SIG-M5 (cell line): ENCODE data around the gene TPSB2.
"Not testable (repeated sequence)": the region's sequence is repeated elsewhere in the genome, so short reads cannot be mapped to it uniquely, and the experiment has no call there.

Source experiments
- DNase-seq: peaks from one replicate; lab custom pipeline; 2025; lab: John Stamatoyannopoulos, UW

The TPSB2 gene

GRCh38 chr16:1199347-1200013 lies 30.5 kb downstream of the TPSB2 start:
- no peak for DNase-seq

DNA sequence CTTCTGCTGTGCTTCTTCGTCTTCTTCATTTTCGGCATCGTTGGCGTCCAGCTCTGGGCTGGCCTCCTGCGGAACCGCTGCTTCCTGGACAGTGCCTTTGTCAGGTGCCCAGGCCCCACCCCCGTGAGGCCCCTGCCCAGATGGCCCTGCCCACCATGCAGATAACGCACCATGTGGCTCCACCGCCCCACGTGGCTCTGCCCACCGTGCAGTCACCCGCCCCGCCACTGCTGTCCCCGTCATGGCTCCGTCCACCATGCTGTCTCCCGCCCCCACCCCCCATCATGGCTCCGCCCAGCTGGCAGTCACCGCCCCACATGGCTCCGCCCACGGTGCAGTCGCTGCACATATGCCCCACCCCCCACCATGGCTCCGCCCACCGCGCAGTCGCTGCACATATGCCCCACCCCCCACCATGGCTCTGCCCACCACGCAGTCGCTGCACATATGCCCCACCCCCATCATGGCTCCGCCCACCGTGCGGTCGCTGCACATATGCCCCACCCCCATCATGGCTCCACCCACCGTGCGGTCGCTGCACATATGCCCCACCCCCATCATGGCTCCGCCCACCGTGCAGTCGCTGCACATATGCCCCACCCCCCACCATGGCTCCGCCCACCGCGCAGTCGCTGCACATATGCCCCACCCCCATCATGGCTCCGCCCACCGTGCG lies 31.2 kb downstream of the TPSB2 start:
- not testable (repeated sequence) for DNase-seq

DNA sequence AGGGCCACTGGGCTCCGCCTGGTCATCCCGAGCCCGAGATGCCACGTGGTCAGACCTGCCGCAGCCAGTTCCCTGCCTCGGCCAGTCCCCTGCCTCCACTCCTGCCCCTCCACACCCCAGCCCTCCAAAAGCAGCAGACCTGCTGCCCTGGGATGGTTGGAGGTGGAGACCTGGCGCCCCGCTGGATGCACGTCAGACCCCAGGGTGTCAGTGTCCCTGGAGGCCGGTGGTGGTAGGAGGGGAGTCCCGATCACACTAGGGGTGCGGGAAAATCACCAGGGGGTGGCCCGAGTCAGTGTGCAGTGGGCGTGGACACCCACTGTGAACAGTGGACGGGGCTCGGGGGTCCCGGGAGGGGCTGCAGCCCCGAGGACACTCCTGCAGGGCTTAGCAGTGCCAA lies 31.8 kb downstream of the TPSB2 start:
- DNase-seq: no peak

DNA sequence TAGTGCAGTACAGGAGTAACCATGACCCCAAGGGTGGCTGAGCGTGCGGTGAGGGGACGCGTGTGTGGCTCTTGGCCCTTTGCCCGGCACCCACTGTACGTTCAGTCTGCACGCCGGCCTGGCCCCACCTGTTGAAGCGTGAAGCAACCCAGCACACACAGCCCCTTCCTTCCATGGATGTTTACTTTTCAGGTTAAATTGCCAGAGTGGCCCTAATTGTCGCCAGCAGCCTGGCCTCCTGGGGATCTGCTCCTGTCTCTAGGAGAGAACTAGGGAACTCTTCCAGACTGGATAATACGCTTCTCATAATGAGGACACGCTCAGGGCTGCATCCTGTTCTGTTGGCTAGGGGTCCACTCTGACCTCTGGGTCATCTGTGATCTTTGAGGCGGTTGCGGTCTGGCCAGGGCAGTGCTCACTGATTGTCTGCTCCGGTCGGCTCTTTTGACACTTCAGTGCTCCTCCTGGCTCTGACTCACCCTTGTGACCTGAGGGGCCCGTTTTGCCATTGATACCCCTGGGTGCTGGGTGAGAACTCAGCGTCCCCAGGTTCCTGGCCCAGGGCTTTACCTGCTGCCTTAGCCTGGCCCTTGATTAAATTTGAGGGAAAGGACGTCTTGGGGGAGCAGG lies 32.6 kb downstream of the TPSB2 start:
- DNase-seq: no peak

DNA sequence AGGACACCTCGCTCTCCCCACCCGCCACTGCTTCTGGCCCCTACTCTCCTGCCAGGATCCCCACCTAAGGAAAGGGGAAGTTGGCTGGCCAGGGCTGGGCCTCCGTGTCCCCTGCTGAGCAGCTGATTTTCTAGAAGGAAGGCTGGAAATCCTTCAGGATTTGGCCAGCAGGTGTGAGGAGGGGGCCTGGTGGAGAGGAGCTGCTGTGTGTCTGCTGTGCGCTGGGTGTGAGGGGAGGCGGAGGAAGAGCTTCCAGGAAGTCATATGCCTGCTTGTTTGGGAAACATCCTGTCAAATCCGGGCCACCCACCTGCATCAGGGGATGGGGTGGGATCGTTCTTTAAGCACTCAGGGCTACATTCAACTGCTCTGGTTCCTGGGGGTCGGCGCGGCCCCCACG lies 33.5 kb downstream of the TPSB2 start:
- DNase-seq: no peak

DNA sequence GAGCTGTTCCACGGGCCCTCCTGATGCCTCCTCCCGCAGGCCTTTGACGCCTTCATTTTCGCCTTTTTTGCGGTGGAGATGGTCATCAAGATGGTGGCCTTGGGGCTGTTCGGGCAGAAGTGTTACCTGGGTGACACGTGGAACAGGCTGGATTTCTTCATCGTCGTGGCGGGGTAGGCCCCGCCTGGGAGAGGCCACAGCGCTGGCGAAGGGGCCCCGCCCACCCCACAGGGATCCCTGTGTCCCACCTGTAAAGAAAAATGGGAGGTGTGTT lies 34.7 kb downstream of the TPSB2 start:
- no peak for DNase-seq

GRCh38 chr16:1194665-1195392 lies 35.2 kb downstream of the TPSB2 start:
- no peak for DNase-seq

- no peak for DNase-seq
These were observed 36.0 kb downstream of the TPSB2 start for GRCh38 chr16:1193825-1194581.

DNA sequence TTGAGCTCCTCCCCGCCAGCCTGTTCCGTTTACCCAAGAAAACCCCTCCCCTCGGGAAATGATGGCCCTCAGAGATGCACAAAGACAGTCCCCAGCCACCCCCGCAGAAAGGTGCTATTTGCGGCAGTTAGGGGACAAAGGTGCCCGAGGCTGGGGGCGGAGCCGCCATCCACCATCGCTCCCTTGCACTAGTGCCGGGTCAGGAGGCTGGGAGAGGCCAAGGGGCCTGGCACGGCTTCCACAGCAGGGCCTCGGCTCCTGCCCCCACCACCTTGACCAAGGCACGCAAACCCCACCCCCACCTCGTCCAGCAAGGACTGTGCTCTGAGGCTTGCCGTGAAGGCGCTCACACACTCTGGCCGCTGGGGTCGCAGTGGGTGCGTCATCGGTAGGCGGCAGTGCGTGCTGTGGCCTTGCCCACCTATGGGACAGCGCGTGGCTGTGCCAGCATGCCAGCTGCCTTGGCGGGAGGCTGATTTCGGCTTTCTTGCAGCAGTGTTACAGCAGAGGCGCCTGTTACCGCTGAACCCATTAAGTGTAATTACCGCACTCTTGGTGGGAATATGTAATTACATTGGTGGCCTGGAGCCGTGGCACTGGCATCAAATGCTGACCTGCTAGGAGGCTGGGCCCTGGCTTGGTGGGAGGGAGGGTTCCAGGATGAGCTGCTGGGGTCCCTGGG lies 36.7 kb downstream of the TPSB2 start:
- no peak for DNase-seq

DNA sequence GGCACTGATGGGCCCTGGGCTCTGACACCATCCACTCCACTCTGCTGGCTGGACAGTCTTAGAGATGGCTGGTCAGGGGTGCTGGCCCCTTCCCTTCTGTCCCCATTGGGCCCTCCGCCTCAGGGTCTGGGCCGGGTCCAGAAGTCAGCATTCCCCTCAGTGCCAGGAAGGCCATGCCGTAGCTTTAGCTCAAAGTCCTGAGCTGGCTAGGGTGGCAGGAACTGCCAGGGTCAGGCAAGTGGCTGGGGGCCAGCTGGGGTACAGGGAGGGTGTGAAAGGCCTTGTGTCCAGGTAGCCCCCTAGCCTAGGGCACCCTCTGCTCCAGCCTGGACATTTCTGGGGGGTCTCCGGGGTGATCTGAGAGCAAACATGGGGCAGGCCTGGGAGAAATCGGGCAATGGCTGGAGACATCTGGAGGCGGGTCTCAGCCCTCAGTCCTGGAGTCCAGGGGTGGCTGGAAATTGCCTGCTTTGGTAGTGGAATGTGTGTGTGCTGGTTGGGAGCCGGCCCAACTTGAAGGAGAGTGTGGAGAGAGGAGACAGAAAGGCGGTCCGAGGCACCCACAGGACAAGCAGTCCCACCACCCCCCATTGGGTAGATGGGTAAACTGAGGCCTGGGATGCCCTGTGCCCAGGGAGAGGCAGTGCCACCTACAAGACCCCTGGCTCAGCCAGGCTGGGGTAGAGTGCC lies 37.5 kb downstream of the TPSB2 start:
- DNase-seq: no peak

DNA sequence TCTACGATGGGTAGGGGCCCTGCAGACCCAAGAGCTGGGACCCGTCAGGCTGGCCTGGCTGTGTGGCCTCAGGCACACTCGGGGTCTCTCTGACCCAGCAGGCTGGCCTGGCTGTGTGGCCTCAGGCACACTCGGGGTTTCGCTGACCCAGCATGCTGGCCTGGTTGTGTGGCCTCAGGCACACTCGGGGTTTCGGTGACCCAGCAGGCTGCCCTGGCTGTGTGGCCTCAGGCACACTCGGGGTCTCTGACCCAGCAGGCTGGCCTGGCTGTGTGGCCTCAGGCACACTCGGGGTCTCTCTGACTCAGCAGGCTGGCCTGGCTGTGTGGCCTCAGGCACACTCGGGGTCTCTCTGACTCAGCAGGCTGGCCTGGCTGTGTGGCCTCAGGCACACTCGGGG lies 39.2 kb downstream of the TPSB2 start:
- not testable (repeated sequence) for DNase-seq

DNA sequence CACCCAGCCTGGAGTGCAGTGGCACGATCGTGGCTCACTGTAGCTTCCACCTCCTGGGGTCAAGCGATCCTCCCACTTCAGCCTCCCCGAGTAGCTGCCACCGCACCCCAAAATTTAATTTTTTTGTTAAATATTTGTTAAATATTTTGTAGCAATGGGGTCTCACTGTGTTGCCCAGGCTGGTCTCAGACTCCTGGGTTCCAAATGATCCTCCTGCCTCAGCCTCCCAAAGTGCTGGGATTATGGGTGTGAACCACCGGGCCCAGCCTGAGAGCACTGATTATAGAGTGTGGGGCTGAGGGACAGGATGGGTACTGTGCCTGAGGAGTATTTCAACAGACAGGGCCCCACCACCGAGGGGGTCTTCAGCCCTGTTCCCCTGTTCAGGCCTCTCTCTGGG lies 40.5 kb downstream of the TPSB2 start:
- no peak for DNase-seq

- DNase-seq: no peak
These were observed 41.4 kb downstream of the TPSB2 start for GRCh38 chr16:1188432-1189189.

DNA sequence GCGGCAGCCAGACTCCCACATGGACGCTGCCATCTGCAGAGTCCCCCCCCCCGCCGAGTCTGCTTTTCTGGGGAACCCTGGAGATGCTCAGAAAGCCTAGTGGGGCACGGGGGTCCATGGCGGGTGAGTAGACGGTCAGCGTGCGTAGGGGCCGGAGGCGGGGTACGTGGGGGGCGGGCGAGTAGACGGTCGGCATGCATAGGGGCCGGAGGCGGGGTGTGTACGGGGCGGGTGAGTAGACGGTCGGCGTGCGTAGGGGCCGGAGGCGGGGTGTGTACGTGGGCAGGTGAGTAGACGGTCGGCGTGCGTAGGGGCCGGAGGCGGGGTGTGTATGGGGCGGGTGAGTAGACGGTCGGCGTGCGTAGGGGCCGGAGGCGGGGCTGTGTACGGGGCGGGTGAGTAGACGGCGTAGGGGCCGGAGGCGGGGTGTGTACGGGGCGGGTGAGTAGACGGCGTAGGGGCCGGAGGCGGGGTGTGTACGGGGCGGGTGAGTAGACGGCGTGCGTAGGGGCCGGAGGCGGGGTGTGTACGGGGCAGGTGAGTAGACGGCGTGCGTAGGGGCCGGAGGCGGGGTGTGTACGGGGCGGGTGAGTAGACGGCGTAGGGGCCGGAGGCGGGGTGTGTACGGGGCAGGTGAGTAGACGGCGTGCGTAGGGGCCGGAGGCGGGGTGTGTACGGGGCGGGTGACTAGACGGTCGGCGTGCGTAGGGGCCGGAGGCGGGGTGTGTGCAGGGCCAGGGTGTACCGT lies 44.4 kb downstream of the TPSB2 start:
- not testable (repeated sequence) for DNase-seq

DNA sequence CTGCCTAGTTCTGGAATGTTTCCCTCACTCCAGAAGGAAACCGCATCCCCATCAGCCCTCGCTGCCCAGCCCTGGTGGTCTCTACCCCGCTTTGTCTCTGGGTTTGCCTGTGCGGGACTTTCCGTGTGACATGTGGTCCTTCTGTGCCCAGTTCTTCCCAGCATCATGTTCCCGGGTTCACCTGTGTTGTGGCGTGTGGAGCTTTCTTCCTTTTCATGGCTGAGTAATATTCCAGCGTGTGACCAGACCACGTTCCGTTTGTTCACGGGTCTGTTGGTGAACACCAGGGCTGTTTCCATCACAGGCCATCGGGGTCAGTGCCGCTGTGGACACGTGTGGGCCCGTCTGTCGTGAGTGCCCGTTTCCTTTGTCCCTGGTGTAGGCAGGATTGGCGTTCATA lies 45.0 kb downstream of the TPSB2 start:
- no peak for DNase-seq

DNA sequence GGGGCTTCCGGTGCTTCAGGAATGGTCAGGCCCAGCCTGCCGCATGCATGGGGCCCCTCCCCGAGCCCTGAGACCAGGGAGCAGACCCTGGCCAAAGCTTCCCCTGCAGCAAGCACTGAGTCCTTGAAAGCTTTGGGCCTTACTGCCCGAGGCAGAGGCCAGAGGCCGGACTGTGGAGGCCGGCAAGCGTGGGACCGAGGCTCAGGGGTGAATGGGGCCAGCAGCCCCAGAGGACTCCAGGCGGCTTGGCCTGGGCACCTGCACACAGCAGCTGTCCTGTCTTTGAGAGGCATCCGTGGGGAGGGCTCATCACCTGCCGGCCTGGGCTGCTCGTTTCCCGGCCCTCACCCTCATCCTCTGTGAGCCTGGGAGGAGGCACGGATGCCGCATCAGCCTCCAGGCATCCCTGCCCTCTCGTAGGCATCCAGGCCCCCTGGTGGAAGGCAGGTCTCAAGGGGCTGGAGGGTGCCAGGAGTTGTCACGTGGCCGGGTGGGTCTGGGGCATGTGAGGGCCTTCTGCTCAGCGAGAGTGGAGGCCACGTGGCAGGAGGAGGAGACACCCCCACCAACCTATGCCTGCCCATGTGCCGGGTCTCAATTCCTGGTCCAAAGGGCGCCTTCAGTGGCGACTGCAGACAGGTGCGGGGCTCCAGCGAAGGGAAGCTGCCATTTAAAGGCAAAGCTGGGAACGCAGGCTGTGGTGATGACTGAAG lies 45.7 kb downstream of the TPSB2 start:
- no peak for DNase-seq

DNA sequence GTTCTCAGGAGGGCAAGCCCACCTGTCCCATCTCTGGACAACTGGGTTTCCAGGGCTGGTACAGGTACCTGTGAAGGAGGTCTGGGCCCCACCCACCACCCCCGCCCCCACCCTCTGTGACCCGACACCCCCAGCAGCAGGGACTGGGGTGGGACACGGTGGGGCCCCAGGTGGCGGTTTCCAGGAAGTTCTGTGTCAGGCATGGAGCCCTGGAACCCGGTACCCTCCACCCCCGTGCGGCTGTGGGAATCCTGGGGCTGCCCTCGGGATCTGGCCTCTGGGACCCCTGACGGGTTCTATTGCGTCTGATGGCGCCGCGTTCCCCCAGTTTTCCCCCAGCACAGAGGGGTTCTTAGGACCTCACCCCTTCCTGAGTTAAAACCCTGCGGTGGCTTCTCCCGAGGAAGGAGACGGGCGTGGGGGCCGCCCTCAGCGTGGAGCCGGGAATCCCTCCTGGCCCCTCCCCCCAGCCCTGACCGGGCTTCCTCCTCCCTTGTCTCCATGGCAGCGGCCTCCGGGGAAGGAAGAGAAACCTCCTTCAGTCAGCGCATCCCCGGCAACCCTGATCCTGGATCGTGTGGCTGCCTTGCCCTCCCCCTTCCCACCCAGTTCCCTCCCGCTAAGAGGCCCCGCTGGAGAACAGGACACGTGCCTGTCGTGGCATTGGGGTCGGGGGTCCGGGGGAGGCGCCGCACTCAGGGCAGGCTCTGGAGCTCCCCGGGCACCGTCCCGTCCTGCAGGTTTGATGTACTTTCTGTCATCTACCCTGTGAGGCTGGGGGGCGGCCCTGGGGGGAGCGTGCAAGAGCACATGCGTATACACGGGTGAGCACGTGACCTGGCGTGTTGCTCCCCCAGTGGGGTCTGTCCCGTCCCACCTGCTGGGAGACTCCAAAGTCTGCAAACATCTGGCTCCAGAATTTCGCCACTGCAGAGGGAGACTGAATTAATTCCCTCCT lies 46.8 kb downstream of the TPSB2 start:
- DNase-seq: no peak

- no peak for DNase-seq
These were observed 47.7 kb downstream of the TPSB2 start for GRCh38 chr16:1182316-1182671.
